HuH-7.5 (cell line): ENCODE results near the gene YWHAH.

Source experiments
- DNase-seq: peaks from one replicate; pipeline ENCODE4 v3.0.0; 2011; ENCODE audit warnings: low spot score

The YWHAH gene

DNA sequence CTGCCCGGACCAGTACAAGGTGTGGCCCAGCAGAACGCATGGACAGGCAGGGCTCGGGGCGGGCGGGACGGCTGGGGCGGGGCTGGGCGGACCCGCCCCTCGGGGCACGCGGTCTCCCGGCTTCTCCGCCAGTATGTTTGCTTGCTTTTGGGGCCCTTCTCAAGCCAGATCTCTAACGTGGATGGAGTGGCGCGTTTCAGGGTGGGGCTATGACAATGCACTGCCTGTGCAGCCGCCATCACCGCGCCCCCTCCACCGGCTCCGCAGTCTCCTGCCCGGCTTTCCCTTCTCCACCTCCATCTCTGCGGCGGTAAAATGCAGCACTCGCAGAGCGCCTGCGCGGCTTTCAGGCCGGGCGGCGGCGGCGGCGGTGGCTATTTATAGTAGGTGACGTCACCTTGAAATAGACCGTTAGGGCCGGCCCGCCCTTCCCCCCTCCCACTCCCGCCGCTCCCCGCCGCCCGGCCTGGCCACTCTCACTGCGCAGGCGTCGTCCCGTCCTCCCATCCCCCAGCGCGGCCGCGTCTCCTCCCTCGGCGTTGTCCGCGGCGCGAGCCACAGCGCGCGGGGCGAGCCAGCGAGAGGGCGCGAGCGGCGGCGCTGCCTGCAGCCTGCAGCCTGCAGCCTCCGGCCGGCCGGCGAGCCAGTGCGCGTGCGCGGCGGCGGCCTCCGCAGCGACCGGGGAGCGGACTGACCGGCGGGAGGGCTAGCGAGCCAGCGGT, at the start of gene YWHAH:
Gene YWHAH (plus strand): TSS at position 558 of the 722 bp plus-strand sequence. CDS start 199 bp downstream, outside the sequence.
- DNase-seq: peak; percentile 85

DNA sequence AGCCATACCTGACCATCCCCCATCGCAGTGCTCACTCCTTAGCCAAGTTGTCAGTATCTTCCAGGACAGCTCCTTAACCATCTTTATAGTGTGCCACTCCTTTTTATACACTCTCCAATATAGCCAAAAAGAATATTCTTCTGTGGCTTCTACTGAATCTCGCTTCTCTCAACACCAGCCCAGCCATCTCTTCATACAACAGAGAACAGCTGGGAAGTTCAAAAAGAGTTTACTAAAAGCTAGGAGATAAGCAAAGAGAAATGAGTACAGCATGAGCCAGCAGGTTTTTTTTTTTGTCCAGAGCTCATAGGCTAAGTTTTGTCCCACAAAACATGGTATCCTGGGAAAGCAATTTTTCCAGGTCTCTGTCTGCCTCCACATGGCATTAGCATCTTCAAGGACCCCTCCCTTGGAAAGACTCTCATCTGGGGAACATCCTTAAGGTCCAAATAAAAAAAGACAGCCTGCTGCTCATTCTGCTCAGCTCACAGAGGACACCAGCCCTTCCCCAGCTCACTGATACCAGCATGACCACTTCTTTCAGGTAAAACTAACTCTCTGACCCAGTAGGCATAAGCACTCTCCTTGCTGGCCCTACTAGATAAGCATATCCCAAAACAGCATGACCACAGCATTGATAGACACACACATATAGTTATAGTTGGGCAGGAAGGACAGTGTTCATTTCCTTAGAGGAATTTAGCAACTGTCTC, 48.8 kb upstream of the YWHAH start:
- DNase-seq: no peak

DNA sequence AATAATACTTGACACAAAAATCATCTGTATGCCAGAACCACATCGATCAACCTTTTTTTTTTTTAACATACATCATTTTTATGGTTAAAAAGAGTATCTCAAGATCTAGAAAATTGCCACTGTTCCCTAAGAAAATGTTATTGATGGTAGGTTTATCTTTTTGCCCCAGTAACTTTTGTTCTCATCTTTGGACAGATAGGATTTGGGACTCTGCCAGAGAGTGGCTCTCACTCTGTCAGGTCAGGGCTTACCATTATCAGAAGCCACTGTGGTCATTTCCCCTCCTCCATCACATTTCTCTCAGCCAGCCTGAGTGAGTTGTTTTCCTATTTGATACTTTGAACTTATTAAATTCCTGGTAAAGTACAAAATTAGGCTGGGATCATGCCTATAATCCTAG, 47.9 kb upstream of the YWHAH start:
- no peak for DNase-seq

DNA sequence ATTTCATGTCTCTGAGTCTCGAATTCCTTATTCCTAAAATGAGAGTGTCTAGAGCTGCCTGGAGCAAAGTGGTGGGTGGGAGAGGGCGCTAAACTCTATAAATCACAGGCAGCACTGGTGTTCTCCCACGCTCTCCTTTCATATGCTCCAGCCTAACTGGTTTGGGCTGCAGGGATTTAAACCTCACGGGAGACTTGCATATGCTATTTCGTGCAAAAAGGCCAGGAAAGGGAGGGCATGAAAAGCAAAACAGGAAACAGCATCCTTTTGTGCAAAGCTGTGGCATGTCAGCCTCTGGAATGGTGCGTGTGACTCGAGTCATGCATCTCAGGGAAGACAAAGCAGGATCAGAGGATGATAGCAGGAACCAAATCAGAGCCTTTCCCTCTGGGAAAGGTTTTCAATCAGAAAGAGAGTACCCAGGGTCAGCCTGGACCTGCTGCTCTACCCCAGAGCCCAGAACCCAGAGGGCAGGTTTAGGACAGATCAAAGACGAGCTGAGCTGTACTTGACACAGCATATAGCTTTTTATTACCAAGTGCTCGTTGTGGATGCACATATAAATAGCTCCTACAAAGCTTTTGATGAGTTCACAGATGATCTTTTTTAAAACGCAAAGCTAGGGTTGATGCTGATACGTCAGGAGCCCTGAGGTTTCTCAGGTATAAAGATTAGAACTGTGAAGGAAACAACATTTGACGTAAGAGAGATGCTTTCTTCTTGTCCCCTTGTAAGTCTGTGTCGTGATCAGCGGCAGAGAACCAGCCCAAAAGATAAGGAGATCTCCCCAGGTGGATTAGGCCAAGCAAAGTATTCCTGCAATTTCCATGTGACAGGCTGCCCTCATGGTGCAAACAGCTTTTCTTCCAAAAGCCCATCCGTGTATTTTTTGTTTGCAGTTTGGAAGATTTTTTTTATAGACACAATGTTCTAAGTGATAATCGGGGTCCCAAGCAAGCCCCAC, 46.2 kb upstream of the YWHAH start:
- no peak for DNase-seq

DNA sequence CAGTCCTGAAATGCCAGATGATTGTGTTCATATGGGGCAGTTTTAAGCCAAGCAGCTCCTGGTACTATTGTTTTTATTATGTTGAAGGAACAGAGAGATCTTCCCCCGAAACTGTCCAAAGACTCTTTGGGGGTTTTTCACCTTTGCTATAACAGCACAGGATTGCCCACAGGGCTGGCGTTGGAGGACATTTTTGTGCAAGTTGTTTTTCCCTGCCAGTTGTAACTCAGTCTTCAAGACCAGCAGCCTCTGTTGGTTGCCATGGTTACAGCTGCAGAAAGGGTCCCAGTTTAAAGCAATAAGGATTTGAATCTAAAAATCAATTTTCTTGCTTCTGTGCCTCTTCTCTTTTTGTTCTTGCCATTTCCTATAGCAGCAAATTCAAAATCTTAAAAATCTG, 45.4 kb upstream of the YWHAH start:
- no peak for DNase-seq

DNA sequence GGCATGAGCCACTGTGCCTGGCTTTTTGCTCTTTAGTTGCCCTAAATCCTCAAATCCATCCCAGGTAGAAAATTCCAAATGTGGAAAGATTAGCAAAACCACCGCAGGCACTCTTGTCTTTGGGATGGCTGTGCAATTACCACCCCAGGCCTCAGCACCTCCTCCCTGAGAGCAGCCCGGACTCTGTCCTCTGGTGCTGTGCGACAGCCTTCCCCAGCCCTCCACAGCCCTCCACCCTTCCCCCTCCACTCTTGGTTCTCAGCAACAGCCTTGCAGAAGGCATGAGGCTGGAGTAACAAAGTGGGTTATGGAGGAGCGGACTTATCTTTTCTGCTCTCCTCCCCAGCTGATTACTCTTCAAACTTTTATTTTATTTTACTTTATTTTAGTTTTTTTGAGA, 44.7 kb upstream of the YWHAH start:
- DNase-seq: no peak

DNA sequence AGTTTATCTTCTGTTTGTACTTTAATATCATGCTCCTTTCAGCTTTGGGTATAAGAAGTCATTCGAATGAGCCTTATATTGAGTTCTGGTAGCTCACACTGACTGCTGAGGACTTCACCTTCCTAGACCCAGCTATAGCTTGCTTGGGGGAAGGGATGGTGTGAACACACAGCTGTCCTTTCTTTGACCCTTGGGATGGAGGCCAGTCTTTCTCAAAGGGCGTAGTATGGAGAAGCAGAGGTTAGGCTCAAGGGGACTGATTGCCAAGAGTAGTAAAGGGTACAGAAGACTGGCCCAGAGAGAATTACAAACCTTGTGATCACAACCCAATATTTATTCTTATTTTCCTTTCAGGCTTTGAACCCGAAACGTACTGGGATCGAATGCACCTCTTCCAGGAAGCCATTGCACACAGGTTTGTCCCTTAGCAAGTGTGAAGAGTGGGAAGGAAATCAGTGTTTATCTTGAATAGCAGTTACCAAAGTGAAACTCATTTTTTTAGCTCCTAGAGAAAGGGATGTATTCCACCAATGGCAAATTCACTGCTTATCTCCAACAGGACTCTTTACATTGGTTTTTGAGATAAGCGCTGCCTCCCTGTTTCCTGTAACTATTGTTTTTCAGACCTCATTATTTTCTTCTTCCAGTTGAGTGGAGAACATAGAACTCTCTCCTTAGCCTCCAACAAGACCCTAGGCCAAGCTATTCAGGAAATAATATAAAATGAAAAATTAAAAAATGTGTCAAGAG, 42.8 kb upstream of the YWHAH start:
- DNase-seq: no peak

DNA sequence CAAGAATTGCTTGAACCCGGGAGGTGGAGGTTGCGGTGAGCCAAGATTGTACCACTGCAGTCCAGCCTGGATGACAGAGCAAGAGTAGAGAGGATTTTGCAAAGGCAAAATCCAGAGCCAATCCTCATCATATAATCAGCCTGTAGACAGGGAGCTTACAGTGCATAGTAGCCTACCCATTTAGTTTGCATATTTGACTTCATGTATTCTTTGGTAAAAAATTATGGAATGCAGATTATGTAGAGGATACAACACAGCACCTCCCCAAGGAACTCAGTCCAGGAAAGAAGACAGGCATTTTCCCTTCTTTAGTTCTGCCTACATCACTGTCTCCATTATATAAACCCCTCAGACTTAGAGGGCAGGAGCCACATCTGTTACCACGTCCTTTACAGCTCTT, 39.7 kb upstream of the YWHAH start:
- no peak for DNase-seq

DNA sequence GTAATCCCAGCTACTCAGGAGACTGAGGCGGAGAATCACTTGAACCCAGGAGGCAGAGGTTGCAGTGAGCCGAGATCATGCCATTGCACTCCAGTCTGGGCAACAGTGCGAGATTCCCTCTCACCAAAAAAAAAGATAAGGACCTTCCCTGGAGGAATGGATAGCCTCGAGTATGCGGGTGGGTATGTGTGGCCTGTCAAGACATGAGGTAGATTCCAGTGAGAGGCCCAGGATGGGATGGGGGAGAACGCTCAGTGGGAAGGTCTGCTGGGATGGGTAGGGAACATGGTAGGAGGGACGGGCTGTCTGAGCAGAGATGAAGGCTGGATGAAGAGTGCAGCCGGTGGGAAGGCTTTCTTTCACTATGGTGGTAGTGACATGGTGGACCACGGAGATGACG, 39.0 kb upstream of the YWHAH start:
- no peak for DNase-seq

DNA sequence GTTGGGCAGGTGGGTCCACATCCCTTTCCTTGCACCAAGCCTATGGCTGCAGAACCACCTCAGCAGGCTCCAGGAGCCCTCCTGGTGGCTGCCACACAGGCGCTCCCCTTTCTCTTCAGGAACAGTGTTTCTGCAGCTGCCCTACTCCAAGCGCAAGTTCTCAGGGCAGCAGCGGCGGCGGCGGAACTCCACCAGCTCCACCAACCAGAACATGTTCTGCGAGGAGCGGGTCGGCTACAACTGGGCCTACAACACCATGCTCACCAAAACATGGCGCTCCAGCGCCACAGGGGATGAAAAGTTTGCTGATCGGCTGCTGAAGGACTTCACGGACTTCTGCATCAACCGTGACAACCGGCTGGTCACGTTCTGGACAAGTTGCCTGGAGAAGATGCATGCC, 38.2 kb upstream of the YWHAH start:
- no peak for DNase-seq

DNA sequence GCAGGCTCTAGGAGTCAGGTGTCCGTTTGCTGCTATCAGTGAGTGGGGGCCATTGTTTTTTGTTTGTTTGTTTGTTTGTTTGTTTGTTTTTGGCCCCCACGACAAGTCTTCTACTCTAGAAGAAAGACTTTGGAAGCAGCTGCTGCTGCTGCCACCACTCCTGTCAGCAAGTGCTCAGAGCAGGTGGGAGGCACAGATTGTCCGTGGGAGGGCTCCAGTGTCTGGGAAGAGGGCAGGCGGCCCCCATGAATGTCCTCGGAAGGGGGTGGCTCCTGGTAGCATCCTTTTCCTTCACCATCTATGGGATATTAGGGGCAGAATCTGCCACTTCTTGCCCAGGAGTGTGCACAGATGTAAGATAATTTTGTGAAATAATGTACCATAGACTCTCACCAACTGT, 37.8 kb upstream of the YWHAH start:
- no peak for DNase-seq

DNA sequence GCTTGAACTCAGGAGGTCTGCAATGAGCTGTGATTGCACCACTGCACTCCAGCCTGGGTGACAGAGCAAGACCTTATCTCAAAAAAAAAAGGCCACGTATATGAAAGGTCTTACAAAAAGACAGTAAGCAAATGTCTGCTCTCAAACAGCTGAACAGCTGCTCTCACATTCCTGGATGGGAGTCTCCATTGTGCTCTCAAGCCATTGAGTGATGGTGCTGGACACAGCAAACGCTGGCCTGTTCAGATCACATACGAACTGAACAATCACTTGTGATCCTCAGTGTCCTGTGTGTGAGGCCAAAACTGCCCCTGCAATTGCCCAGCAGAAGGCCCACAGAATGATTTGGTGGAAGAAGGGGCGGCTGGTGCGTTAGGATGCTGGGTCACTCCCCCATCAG, 34.4 kb upstream of the YWHAH start:
- DNase-seq: no peak

DNA sequence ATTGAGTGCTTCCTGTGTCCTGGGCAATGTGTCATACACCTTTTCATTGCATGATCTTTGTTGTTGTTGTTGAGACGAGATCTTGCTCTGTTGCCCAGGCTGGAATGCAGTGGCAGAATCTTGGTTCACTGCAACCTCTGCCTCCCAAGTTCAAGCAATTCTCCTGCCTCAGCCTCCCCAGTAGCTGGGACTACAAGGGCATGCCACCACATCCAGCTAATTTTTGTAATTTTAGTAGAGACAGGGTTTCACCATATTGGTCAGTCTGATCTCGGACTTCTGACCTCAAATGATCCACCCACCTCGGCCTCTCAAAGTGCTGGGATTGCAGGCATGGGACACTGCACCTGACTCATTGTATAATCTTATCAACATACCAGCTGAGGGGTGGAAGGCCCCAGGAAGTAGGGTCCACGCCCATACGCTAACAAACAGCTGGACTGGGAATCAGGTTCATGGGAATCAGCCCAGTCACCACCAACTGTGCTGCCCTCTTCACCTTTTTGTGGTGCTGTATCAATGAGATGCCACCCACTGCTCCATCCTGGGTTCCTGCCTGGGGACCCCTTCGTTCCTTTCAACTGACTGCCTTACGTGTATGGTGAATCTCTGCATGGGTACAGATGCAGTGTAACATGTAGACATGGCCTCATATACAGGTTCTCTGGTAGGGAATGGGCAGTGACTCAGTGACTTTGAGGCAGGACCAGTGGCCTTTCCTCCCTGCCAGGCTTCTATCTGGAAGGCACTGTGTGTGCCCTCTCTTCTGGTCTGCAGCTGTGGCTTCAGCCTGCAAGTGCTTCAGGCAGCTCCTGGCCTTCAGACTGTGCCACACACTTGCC, 32.5 kb upstream of the YWHAH start:
- peak; percentile 38 for DNase-seq

DNA sequence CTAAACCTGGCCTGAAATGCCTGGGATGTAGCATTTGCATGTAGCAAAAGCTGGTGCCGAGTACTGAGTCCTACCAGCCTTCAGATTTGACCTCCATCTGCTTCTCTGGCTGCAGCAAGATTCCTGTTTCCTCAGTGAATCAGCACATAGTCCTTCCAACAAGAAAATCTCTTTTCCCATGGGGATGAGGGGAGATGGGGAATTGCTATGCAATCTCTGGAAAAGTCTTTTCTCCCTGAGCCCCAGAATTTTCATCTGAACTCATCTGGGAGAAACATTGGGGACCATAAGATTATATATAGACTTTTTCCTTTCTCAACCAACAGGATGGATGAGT, 32.0 kb upstream of the YWHAH start:
- no peak for DNase-seq

DNA sequence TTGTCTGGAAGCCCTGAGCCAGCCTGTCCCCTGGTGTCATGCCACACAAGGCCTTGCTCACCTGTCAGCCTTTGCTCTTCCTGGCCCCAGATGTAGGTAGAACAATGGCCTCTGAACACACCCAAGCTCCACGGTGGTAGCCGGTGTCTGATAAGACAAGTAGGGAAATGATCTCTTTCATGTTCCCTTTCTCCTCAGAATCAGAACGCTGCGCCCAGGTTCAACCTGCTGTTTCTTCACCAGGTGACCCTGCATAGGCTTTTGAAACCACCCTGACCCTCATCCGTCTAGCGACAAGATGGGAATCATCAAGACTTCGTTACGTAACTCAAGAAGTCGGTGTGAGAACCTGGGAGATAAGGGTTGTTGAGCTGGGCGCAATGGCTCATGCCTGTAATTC, 28.7 kb upstream of the YWHAH start:
- no peak for DNase-seq

DNA sequence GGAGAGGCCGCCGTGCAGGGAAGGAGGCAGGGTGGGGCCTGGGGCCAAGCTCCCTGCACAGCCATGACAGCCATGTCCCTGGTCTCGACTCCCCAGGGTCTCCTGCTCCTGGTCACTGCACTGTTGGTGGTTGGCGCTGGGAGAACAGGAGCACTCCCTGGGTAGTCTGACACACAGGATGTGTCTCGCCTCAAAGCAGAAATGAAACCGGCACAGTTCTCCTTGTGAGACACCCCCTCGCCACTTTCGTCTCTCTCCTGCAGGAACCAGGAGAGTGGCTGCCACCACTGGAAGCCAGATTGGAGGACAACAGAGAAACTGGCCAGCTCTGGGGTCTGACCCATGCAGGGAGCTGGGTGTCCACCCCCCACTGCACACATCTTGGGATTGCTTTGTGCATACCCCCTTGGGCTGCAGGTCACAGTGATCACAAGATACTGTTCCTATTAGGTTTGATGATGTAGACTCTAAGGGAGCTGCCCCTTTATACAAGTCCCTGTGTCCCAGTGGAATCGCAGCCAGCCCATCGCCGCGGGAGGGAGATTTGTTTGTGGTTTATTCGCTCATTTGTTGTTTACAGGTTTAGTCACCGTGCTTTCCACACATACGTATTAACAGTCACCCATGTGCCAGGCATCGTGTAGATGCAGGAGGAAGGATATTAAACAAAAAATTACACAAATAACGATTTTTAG, 27.0 kb upstream of the YWHAH start:
- no peak for DNase-seq

DNA sequence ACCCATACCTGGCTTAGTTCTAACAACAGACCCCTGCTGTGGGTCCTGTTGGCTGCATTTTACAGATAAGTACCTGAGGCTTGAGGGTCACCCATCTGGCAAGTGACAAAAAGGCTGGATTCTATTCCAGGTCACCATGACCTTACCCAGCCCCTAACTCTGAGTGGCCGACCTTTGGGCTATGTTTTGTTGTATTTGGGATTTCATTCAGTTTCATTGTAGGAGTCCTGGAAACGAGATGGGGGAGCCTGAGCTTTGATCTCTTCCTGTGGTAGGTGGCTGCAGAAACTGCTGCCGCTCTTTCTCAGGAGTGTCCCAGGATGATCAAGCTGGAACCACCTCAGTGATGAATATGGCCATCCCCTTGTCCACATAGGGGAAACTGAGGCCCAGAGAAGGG, 24.6 kb upstream of the YWHAH start:
- no peak for DNase-seq

DNA sequence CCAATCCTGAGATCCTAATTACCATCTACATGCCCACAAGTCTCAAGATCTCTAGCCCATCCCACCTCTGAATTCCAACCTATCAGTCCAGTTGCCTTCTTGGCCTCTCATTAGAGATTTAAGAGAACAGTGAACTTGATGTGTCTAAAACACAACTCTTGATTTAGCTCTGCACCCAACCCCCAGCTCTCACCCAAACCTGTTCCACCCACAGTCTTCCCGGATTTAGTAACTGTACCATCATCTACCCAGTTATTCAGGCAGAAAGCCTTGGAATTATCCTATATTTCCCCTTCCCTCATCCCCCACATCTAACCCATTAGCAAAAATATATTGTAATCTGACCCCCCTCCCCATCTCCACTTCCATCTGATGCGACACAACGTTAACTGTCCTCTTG, 24.0 kb upstream of the YWHAH start:
- DNase-seq: no peak

DNA sequence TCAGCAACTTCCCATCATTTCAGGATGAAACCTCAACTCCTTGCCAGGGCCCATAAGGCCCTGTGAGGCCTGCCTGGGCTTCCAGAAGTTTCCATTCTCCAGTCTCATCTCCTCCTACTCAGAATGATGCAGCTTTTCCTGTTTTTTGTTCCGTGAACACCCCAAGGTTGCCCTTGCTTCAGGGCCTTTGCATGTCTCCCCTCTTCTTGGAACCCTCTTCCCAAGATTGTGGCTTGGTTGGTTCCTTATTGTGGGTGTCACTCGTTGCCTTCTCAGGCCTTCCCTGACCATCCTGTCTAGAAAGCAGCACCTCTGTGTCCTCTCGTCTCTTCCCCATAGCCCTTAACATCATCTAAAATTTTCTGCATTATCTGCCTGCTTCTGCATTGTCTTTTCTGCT, 23.2 kb upstream of the YWHAH start:
- no peak for DNase-seq

DNA sequence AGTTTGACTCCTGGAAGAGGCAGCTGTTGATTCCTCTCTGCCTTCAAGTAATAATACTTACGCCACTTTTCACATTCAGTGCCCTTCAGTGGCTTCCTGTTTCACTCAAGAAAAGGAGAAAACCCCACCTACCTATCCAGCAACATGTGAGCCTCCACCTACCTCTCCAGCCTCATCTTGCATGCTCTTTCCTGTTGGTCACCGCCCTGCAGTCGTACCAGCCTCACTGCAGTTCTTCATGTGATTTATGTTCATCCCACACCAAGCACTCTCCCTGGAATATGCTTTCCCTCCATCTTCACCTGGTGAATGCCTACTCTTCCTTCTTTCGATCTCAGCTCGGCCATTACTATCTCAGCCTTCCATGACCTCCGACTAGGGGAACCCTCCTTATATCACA, 21.8 kb upstream of the YWHAH start:
- no peak for DNase-seq

DNA sequence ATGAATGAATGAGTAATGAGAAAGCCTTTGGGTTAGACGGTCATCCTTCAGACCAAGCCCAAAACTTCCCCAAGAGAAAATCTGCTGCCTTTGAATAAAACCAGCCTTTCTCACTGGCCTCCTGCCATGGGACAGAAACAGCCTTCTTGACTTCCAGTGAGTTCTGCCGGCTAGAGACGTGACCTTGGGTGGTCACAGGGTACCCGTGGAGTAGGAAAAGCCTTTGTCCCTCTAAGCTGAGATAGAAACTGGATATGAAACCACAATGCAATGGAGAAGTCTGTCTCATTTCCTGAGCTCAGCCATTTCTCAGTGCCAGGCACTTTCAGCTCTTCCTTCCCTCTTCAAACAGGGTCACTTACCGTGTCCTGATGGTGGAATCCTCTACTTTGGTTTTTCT, 21.2 kb upstream of the YWHAH start:
- DNase-seq: no peak
